ENCODE results near the gene EEPD1.

- TF ChIP-seq, protein P1, sequence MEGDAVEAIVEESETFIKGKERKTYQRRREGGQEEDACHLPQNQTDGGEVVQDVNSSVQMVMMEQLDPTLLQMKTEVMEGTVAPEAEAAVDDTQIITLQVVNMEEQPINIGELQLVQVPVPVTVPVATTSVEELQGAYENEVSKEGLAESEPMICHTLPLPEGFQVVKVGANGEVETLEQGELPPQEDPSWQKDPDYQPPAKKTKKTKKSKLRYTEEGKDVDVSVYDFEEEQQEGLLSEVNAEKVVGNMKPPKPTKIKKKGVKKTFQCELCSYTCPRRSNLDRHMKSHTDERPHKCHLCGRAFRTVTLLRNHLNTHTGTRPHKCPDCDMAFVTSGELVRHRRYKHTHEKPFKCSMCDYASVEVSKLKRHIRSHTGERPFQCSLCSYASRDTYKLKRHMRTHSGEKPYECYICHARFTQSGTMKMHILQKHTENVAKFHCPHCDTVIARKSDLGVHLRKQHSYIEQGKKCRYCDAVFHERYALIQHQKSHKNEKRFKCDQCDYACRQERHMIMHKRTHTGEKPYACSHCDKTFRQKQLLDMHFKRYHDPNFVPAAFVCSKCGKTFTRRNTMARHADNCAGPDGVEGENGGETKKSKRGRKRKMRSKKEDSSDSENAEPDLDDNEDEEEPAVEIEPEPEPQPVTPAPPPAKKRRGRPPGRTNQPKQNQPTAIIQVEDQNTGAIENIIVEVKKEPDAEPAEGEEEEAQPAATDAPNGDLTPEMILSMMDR (IDR thresholded peaks at IDR 0.05), result peak; percentile 96 to 99 (median 98)
- TF ChIP-seq POLR2A (IDR thresholded peaks at IDR 0.05), result no peak
Measured at GRCh38 chr7:36291387-36292316, 138.6 kb downstream of the EEPD1 start.
